Renal pelvis (tissue), 4 donors: Measurements from ENCODE around the gene ECE1. TPM values are rescaled to one million over a fixed set of nuclear protein-coding genes. Genes with fewer than 3 reads are reported as not detected.
"Not testable (repeated sequence)": the region's sequence is repeated elsewhere in the genome, so short reads cannot be mapped to it uniquely, and the experiment has no call there.

Experiments
- DNase-seq: peaks from one replicate; pipeline ENCODE4 v3.0.0-alpha.2; 2013
- polyA plus RNA-seq, 3 donors: library from polyadenylated mRNA; unstranded; fragments of 120-200 nt; gene quantifications; one replicate each; pipeline ENCODE4 v1.2.1, GENCODE V29; 2013; ENCODE audit not compliant: insufficient read length in 3 of 3

ECE1 gene
- polyA plus RNA-seq, 3 donors: 42.0 to 51.7 (median 46.9) TPM

DNA sequence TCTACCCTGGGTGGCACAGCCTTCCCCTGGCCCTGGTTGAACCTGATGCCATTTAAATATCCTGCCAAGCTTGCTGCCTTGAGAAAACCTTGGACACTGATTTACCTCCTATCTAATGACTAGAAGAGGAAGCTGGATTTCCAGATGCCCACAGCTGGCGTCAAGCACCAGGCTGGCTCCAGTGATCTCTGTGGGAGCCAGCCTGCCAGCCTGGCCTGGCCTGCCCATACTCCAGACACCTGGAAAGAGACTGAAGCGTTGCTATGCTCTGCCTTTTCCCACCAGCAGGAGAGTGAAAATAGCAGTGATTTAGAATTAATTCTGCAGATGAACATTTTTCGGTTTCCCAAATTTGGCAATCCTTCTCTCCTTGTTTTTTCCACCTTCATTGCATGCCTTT is 102.0 kb downstream of the ECE1 start:
- no peak for DNase-seq

DNA sequence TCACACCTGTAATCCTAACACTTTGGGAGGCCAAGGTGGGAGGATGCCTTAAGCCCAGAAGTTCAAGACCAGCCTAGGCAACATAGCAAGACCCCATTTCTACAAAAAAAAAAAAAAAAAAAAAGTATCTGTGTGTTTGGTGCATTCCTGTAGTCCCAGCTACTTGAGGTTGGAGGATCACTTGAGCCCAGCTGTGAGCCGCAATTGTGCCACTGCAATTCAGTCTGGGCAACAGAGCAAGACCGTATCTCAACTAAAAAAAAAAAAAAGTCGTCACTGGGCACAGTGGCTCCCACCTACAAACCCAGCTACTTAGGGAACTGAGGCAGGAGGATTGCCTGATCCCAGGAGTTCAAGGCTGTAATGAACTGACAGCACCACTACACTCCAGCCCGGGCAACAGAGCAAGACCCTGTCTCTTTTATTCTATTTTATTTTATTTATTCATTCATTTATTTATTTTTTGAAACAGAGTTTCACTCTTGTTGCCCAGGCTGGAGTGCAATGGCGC is 105.0 kb downstream of the ECE1 start:
- no peak for DNase-seq

DNA sequence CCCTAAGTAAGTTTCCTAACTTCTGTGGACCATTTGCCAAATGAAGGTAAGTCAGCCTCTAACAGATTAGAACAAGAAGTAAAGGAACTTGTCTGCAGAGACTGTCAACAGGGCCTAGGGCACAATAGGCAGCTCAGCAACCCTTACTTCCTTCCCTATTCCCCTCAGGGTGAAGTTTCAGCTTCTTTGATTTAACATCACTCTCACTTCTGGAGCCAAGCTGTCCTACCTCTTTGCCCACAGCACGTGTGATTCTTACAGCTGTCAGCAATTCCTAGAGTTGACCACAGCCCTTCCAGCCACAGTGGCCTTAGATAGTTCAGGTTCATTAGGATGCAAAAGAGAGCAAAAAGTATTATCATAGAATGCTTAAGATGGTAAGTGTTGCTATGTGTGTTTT is 106.0 kb downstream of the ECE1 start:
- no peak for DNase-seq

DNA sequence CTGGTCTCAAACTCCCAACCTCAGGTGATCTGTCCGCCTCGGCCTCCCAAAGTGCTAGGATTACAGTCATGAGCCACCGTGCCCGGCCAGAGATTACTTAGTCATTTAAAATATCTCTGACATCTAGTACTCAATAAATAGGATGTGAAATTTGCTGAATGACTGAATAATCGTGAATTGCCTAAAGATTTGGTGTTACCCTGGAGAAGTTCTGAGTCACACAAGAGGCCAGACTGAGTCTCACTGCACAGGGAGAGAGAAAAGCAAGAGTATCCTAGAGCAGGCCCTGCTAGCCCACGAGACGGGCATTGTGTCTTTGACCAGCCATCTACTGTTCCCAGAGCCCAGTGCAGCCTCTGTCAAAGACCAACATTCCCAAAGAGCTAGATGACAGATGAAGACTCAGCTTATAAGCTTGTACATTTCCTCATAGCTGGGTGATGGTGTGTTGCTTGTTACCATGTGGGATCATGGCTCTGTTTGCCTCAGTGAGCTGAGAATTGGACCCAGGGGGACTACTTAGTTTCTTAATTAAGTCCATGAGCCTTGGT is 108.0 kb downstream of the ECE1 start:
- DNase-seq: no peak

DNA sequence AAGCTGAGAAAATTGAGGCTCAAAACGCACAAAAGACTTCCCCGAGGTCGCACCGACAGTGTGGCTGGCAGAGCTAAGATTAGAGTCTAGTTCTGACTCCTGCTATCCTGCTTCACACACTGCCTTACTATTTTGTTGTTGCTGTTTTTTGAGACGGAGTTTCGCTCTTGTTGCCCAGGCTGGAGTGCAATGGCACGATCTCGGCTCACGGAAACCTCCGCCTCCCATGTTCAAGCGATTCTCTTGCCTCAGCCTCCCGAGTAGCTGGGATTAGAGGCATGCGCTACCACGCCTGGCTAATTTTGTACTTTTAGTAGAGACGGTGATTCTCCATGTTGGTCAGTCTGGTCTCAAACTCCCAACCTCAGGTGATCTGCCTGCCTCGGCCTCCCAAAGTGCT is 112.0 kb downstream of the ECE1 start:
- DNase-seq: not testable (repeated sequence)

DNA sequence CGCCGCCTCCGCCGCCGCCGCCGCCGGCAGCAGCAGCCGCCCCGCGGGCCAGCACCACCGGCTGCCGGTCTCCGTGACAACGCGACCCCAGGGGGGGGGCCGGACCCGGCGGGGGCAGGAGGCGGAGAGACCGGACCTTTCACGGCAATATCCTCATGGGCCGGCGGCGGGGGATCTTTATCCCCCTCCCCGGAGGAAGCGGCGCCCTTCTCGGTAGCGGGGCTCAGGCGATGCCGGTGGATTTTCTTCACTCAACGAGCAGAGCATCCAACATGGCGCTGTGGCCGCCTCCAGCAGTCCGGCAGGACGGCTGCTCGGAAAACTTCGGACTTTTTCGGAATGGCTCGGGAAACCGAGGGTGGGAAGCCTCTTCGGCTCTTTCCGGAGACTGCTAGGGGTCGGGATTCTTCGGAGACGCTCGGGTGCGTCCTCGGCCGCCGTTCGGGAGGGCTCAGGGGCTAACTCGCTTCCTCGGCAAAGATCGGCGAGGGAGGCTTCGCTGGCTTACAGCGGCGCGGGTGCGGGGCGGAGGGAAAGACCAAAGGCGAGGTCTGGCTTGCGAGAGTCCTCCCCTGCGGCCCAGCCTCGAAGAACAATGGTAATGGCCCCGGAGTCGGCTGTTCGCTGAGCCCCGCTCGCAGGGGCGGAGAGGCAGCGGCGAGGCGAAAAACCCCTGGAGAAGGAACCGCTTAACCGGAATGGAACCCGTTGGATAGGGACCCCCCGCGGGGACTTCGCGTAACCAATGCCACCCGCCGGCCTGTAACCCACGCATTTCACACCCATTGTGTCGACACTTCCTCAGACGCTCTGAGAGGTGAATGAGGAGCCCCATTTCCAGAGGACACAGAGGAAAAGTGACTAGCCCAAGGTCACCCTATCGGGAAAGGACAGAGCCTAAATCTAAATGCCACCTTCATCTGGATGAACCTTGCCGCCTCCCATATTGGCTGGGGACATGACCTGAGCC is 113.4 kb downstream of the ECE1 start, which contains the start of gene EIF4G3:
TSS of gene EIF4G3 (minus strand) at position 312 of the 970 bp plus-strand sequence. CDS start 174,155 bp downstream, outside the sequence.
- peak; percentile 99 for DNase-seq

DNA sequence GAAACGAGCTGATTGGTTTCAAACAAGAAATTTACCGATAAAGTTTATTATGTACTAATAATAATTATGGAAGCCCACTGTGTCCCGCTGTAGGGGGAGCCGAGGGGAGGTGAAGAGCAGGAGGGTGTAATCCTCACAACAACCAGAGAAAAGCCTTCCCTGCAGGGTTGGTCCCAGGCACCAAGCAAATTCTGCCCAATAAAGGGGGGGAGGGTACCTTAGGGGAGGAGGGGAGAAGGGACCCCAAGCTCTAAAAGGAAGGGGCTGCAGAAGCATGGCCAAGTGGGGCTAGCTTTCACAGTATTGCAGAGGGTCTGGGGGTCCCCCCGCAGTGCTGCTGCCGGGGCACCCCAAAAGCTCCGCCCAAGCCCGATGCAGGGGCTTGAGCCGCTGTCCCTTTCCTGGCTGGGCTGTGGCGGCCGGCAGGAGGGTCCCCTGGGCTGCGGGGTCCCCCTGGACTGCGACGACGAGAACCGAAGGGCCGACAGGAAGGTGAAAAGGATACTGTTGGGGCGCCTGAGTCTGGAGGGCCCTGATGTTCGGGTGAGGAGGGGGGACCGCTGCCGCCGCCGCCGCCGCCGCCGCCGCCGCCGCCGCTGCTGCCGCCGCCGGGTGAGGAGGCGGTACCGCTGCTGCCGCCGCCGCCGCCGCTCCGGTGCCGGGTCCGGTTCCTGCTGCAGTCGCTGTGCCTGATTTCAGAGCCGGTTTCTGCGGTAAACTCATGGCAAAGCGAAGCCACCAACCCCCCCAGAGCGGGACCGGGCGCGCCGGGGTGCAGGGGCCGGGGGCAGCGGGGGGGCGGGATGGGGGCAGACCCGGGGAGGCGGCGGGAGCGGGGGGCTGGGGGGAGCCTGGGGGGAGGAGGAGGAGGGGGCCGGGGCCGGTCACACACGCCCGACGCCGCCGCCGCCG is 114.3 kb downstream of the ECE1 start:
- DNase-seq: peak; percentile 55

DNA sequence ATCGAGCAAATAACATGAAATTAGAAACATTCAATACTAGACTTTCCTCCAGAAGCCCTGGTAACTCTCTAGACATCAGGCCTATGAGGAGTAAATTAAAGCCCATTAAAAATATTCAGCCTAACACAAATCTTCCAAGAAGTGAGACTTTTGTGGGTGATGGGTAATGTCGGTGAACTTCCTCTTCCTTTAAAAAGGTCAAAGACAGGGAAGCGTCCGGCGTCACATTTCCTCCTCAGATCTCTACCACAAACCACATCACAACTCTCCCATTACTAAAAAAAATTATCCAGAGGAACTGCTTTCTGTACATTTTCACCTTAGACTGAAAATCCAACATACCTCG is 115.0 kb downstream of the ECE1 start:
- DNase-seq: no peak

DNA sequence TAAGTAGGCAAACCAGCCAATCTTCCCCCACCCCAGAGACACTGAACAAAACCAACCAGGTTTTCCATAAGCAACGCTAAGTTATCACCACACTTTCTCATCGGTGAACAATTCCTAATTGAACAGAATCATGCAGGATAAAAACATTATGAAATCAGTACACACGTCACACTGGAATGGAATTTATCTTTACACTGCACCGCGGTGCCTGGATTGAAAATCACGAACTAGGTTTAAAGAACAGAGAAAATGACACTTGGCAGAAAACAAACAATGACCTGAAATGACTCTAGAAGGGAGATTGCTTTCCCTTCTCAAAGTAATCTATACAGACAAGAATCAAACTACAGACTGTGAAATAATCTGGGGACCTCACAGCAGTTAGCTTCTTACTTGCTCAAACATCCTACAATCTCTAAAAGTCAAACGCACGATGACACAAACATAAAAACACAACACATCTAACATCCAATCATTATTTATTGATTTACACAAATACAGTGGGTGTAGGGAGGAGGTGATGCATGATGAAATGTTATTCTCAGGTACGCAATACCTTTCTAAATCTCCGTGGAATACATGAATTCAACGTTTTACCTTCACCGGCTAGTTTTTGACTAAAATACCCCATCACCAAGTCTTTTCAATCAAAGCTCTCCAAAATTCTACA is 115.5 kb downstream of the ECE1 start:
- no peak for DNase-seq

DNA sequence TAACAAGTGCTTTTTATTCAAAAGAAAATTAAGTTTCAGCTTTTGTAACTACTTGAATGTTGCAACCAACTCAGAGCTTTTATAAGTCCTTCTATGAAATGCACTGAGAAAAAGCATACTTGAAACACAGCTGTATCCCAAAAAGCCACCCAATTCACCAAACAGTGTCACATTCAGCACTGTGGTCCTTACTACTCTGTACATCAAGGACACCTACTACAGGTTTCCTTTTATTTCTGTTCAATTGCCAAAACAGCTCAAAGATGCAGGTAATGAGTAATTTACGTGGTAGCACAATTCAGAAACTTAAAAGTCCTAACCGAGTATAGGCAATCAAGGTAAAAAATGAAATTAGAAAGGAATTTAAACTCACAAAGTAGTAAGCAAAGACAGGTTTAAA is 116.0 kb downstream of the ECE1 start:
- DNase-seq: no peak

DNA sequence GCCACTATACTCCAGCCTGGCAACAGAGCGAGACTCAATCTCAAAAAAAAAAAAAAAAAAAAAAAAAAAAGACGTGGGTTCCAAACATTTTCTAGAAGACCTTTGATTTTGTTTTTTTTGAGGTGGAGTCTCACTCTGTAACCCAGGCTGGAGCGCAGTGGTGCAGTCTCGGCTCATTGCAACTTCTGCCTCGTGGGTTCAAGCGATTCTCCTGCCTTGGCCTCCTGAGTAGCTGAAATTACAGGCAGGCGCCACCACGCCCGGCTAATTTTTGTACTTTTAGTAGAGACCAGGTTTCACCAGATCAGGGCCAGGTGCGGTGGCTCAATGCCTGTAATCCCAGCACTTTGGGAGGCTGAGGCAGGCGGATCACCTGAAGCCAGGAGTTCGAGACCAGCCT is 117.2 kb downstream of the ECE1 start:
- DNase-seq: not testable (repeated sequence)

DNA sequence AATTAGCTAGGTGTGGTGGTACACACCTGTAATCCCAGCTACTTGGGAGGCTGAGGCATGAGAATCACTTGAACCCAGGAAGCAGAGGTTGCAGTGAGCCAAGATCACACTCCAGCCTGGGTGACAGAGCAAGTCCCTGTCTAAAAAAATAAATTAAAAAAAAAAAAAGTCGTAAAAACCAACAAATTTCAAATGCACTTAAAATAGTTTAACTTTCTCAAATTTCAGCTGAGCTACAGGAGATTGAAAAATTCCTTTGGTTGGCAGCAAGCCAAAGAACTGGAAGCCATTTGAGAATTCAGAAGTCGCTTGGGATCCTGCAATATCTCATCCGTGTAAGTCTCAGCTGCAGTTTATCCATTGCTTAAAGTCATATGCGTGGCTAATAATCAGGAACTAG is 119.4 kb downstream of the ECE1 start:
- DNase-seq: peak; percentile 71

DNA sequence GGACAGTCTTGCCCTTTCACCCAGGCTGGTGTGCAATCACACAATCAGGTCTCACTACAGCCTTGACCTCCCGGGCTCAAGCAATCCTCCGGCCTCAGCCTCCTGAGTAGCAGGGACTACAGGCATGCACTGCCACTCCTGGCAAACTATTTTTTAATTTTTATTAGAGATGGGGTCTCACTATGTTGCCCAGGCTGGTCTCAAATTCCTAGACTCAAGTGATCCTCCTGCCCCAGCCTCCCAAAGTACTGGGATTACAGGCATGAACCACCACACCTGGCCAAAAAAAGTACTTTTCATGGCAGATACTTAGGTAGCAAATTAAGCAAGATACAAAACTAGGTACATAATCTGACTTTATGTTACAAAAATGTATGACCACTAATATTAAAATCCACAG is 121.8 kb downstream of the ECE1 start:
- no peak for DNase-seq

Other genes starting within 250 kb of the ECE1 start
- 10 to 100 TPM; 65.2 to 72.5 (median 71.5) TPM for gene EIF4G3, start 113.6 kb downstream of the ECE1 start, polyA plus RNA-seq
- gene NBPF3, start 149.7 kb upstream of the ECE1 start, polyA plus RNA-seq: 10 to 100 TPM; 11.5 to 27.0 (median 21.7) TPM
- gene ALPL, start 219.0 kb upstream of the ECE1 start, polyA plus RNA-seq: 10 to 100 TPM; 44.6 to 49.3 (median 45.9) TPM